Neuronal stem cell (in vitro differentiated cells): ENCODE measurements around the gene KIAA0753.

Source experiments
- DNase-seq: peaks from one replicate; pipeline ENCODE4 v3.0.0-alpha.2; 2013; ENCODE audit warnings: low spot score
- H2AFZ ChIP-seq: one replicate; pipeline ENCODE4 v1.6.1; 2013; ENCODE audit warnings: mild to moderate bottlenecking, low read length, inconsistent platforms
- H2AK5ac ChIP-seq: 2 replicates; pipeline ENCODE4 v1.6.1; 2013; ENCODE audit warnings: low read depth, mild to moderate bottlenecking, inconsistent platforms, low read length, moderate library complexity, mixed read lengths
- H2BK120ac ChIP-seq: 2 replicates; pipeline ENCODE4 v1.6.1; 2013; ENCODE audit warnings: low read depth, mild to moderate bottlenecking, inconsistent platforms, low read length, moderate library complexity, mixed read lengths
- H2BK12ac ChIP-seq: one replicate; pipeline ENCODE4 v1.6.1; 2013; ENCODE audit warnings: low read length, inconsistent platforms
- H2BK15ac ChIP-seq: 2 replicates; pipeline ENCODE4 v1.6.1; 2013; ENCODE audit warnings: mild to moderate bottlenecking, low read length, inconsistent platforms, mixed read lengths
- H2BK5ac ChIP-seq: one replicate; pipeline ENCODE4 v1.6.1; 2013; ENCODE audit warnings: inconsistent platforms, mild to moderate bottlenecking, low read length, moderate library complexity
- H3K14ac ChIP-seq: one replicate; pipeline ENCODE4 v1.6.1; 2013; ENCODE audit warnings: low read length, inconsistent platforms
- H3K18ac ChIP-seq: 2 replicates; pipeline ENCODE4 v1.6.1; 2013; ENCODE audit warnings: low read length, inconsistent platforms
- H3K23ac ChIP-seq: 2 replicates; pipeline ENCODE4 v1.6.1; 2013; ENCODE audit warnings: low read depth, mild to moderate bottlenecking, mixed read lengths, low read length, inconsistent platforms; ENCODE audit not compliant: poor library complexity
- H3K27ac ChIP-seq: replicated peaks from 3 replicates; pipeline ENCODE4 v1.5.1; 2013; ENCODE audit warnings: low read length, inconsistent platforms
- H3K27me3 ChIP-seq, 3 experiments: 2 replicates each; pipeline ENCODE4 v1.6.1; 2013; ENCODE audit warnings: low read length in 3 of 3, mild to moderate bottlenecking in 2 of 3, inconsistent platforms in 1 of 3, low read depth in 1 of 3, mixed read lengths in 1 of 3, moderate library complexity in 1 of 3; ENCODE audit not compliant: control insufficient read depth in 3 of 3, insufficient read depth in 3 of 3
- H3K36me3 ChIP-seq, 2 donors: replicated peaks in 1 of 2; 2 replicates each; pipeline ENCODE4 v1.6.1; 2013; ENCODE audit warnings: low read length in 2 of 2; ENCODE audit not compliant: control insufficient read depth in 2 of 2, insufficient read depth in 2 of 2
- H3K4ac ChIP-seq: 2 replicates; pipeline ENCODE4 v1.6.1; 2013; ENCODE audit warnings: inconsistent platforms, mild to moderate bottlenecking, low read length, moderate library complexity
- H3K4me1 ChIP-seq, 2 donors: 1 replicate in 1 of 2; 2 replicates in 1 of 2; pipeline ENCODE4 v1.6.1; 2013; ENCODE audit warnings: low read length in 2 of 2, low read depth in 1 of 2; ENCODE audit not compliant: control insufficient read depth in 2 of 2, insufficient read depth in 1 of 2
- H3K4me2 ChIP-seq: one replicate; pipeline ENCODE4 v1.6.1; 2013; ENCODE audit warnings: mild to moderate bottlenecking, low read length, inconsistent platforms; ENCODE audit not compliant: insufficient read depth, poor library complexity, severe bottlenecking
- H3K4me3 ChIP-seq, 2 donors: 2 replicates each; pipeline ENCODE4 v1.5.1; 2013; ENCODE audit warnings: low read length in 2 of 2, mild to moderate bottlenecking in 2 of 2, inconsistent platforms in 1 of 2, moderate library complexity in 1 of 2
- H3K79me1 ChIP-seq: one replicate; pipeline ENCODE4 v1.6.1; 2013; ENCODE audit warnings: low read depth, mild to moderate bottlenecking, inconsistent platforms, low read length, moderate library complexity
- H3K9ac ChIP-seq: one replicate; pipeline ENCODE4 v1.6.1; 2013; ENCODE audit warnings: mild to moderate bottlenecking, low read depth, low read length, inconsistent platforms; ENCODE audit not compliant: poor library complexity
- H3K9me3 ChIP-seq, 2 donors: replicated peaks in 1 of 2; 2 replicates each; pipeline versions ENCODE3 to v1.6.1; 2013; ENCODE audit warnings: low read length in 2 of 2, mild to moderate bottlenecking in 2 of 2, inconsistent platforms in 1 of 2, low read depth in 1 of 2, mixed read lengths in 1 of 2, moderate library complexity in 1 of 2; ENCODE audit not compliant: control insufficient read depth in 2 of 2, insufficient read depth in 1 of 2
- H4K8ac ChIP-seq: one replicate; pipeline ENCODE4 v1.6.1; 2013; ENCODE audit warnings: low read depth, mild to moderate bottlenecking, inconsistent platforms, low read length, moderate library complexity
- H4K91ac ChIP-seq: one replicate; pipeline ENCODE4 v1.6.1; 2013; ENCODE audit warnings: low read length, low read depth, mild to moderate bottlenecking, inconsistent platforms; ENCODE audit not compliant: poor library complexity
- WGBS, 2 donors: extraction: QIAGEN DNeasy Blood & Tissue Kit; methylation state at CpG; one replicate each; pipeline ENCODE4 v1.1.7; 2013; ENCODE audit warnings: missing lambda C conversion rate in 2 of 2, mixed read lengths in 1 of 2; ENCODE audit not compliant: insufficient read length in 2 of 2, insufficient replicate concordance in 1 of 2; ENCODE audit errors: extremely low coverage in 2 of 2; 5-methylcytosine and 5-hydroxymethylcytosine counted together

The KIAA0753 gene

GRCh38 chr17:6630390-6630789, 10.1 kb downstream of the KIAA0753 start:
- no peak overlapping the region for H4K8ac ChIP-seq
- no peak overlapping the region for H2BK15ac ChIP-seq
- H3K4me3 ChIP-seq: no peak overlapping the region
- no peak overlapping the region for H2AFZ ChIP-seq
- no peak overlapping the region for H3K27ac ChIP-seq
- H3K9me3 ChIP-seq: peaks cover 0 to 4% of the 10 kb centered on the region in 2 donors
- H3K79me1 ChIP-seq: peaks cover 4% of the 10 kb centered on the region
- no peaks in the 10 kb centered on the region for H3K27me3 ChIP-seq
- H3K36me3 ChIP-seq: peaks cover 16 to 98% of the 10 kb centered on the region in 2 donors
- no peak overlapping the region for H3K4ac ChIP-seq
- no peak overlapping the region for H2BK12ac ChIP-seq
- H3K23ac ChIP-seq: no peak overlapping the region
- H3K4me2 ChIP-seq: no peak overlapping the region
- no peak overlapping the region for H2AK5ac ChIP-seq
- no peak for DNase-seq
- H4K91ac ChIP-seq: no peak overlapping the region
- H3K18ac ChIP-seq: no peak overlapping the region
- H3K14ac ChIP-seq: no peak overlapping the region
- H3K4me1 ChIP-seq: no peaks in the 10 kb centered on the region
- WGBS, 2 donors: no CpG with 5 or more reads among the region's 1 CpG
- no peak overlapping the region for H2BK120ac ChIP-seq
- H2BK5ac ChIP-seq: no peak overlapping the region
- no peak overlapping the region for H3K9ac ChIP-seq

DNA sequence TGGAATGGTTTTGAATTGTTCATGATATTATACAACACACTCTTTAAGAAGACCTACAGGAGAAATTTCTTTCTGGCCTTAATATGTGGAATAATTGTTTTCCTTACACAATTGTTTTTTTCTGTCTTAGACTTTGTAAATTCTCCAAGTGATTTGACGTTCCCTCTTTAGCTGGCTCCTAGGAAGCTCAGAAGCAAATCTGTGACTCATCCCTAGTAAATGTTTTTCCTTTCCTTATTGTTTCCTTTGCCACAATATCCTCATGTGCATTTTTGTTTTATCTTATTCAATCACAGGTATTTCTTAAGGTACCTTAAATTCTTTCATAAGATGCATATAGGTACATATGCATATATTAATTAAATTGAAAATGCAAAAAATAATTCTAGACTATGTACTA, 13.5 kb downstream of the KIAA0753 start:
- no peak overlapping the region for H3K4ac ChIP-seq
- WGBS, 2 donors: no CpG with 5 or more reads among the region's 1 CpG
- no peaks in the 10 kb centered on the region for H3K27me3 ChIP-seq
- H2BK120ac ChIP-seq: no peak overlapping the region
- peaks cover 2% of the 10 kb centered on the region for H3K79me1 ChIP-seq
- no peak overlapping the region for H3K4me3 ChIP-seq
- H3K36me3 ChIP-seq: peaks cover 14 to 97% of the 10 kb centered on the region in 2 donors
- H3K14ac ChIP-seq: no peak overlapping the region
- H3K9ac ChIP-seq: no peak overlapping the region
- no peaks in the 10 kb centered on the region for H3K9me3 ChIP-seq
- H4K8ac ChIP-seq: no peak overlapping the region
- no peak overlapping the region for H2BK15ac ChIP-seq
- no peak overlapping the region for H3K23ac ChIP-seq
- no peak overlapping the region for H2AK5ac ChIP-seq
- no peak overlapping the region for H3K18ac ChIP-seq
- H3K4me1 ChIP-seq: no peaks in the 10 kb centered on the region
- no peak for DNase-seq
- H3K4me2 ChIP-seq: no peak overlapping the region
- no peak overlapping the region for H2BK5ac ChIP-seq
- H2BK12ac ChIP-seq: no peak overlapping the region
- no peak overlapping the region for H4K91ac ChIP-seq
- H2AFZ ChIP-seq: no peak overlapping the region
- no peak overlapping the region for H3K27ac ChIP-seq

DNA sequence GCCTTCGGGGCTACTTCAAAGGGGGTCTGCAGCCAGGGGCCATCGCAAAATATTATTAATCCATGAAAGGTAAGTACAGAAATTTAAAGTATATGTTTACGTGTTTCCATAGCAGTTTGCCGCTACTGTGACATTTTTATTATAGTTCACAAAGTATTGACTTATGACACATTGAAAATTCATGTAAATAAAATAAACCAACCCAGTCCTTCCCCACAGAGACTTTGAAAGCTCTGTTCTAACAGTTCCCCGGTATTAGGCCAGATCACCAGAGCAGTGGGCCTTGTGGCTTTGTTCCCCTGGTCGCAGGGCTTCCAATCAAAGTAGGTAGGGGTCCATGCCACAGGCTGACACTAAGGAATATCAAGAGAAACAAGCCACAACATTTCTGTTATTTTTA, 13.9 kb downstream of the KIAA0753 start:
- no CpG with 5 or more reads among the region's 6 CpGs for WGBS, 2 donors
- Histone ChIP-seq H3K9ac (no peak overlapping the region), H3K79me1 (peaks cover 2% of the 10 kb centered on the region), H2AK5ac (no peak overlapping the region), H2BK12ac (no peak overlapping the region), H3K27me3 (no peaks in the 10 kb centered on the region), H4K91ac (no peak overlapping the region), H3K4ac (no peak overlapping the region), H3K4me2 (no peak overlapping the region), H3K9me3 (no peaks in the 10 kb centered on the region), H3K14ac (no peak overlapping the region), H2AFZ (no peak overlapping the region), H3K36me3 (peaks cover 16 to 97% of the 10 kb centered on the region in 2 donors), H3K27ac (no peak overlapping the region), H2BK15ac (no peak overlapping the region), H3K4me1 (no peaks in the 10 kb centered on the region), H4K8ac (no peak overlapping the region), H3K23ac (no peak overlapping the region), H3K4me3 (no peak overlapping the region), H2BK5ac (no peak overlapping the region), H2BK120ac (no peak overlapping the region), H3K18ac (no peak overlapping the region)
- no peak for DNase-seq

DNA sequence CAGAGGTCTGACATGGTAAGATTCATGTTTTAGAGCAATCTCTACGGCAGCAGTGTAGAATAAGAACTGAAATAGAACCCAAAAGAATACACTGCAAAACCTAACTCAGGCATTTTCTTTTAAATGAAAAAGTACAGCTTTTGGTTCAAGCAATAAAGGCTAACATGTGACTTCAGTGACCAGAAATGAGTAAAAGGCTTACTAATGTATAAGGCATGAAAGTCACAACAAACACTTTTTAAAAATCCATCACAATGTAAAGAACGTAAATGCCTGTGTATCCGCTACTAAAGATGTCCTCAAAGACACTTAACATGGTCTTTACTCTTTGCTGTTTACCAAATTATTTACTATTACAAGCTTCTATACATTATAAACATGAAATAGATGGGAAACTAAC, 16.6 kb downstream of the KIAA0753 start:
- H3K9ac ChIP-seq: no peak overlapping the region
- no peak overlapping the region for H2BK5ac ChIP-seq
- no peaks in the 10 kb centered on the region for H3K27me3 ChIP-seq
- DNase-seq: no peak
- no peak overlapping the region for H2BK15ac ChIP-seq
- H3K79me1 ChIP-seq: peaks cover 2% of the 10 kb centered on the region
- H2AK5ac ChIP-seq: no peak overlapping the region
- H3K9me3 ChIP-seq: no peaks in the 10 kb centered on the region
- H3K36me3 ChIP-seq: peaks cover 21 to 98% of the 10 kb centered on the region in 2 donors
- H3K23ac ChIP-seq: no peak overlapping the region
- no peak overlapping the region for H3K27ac ChIP-seq
- H4K91ac ChIP-seq: no peak overlapping the region
- no peak overlapping the region for H3K4ac ChIP-seq
- H3K4me1 ChIP-seq: no peaks in the 10 kb centered on the region
- H3K4me2 ChIP-seq: no peak overlapping the region
- no peak overlapping the region for H4K8ac ChIP-seq
- no peak overlapping the region for H2BK12ac ChIP-seq
- no peak overlapping the region for H3K4me3 ChIP-seq
- WGBS, 2 donors: no CpG with 5 or more reads among the region's 3 CpGs
- no peak overlapping the region for H2AFZ ChIP-seq
- H2BK120ac ChIP-seq: no peak overlapping the region
- H3K14ac ChIP-seq: no peak overlapping the region
- H3K18ac ChIP-seq: no peak overlapping the region
